ENCODE data around the gene FBXO24. TPM values are rescaled to one million over a fixed set of nuclear protein-coding genes. Genes with fewer than 3 reads are reported as not detected.
"Not testable (repeated sequence)": the region's sequence is repeated elsewhere in the genome, so short reads cannot be mapped to it uniquely, and the experiment has no call there.

FBXO24 gene
- polyA plus RNA-seq, 1 donor, result 2.6 TPM

DNA sequence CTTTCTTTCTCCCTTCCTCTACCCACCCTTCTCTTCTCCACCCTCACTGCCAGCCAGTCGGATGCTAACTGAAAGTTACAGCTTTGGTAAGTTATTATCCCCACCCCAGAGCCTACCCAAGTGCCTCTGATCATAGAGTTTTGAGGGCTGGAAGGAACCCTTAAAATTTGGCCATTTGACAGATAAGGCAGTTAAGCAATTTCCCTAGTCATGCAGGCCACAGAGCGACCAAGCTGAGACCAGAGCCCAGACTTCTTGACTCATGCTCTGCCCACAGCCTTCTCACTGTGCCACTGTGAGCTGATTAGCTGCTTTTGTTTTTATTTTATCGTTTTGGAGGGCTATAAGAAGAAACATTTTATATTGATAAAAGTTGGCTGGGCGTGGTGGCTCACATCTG is 29.6 kb upstream of the FBXO24 start:
- DNase-seq, result no peak

DNA sequence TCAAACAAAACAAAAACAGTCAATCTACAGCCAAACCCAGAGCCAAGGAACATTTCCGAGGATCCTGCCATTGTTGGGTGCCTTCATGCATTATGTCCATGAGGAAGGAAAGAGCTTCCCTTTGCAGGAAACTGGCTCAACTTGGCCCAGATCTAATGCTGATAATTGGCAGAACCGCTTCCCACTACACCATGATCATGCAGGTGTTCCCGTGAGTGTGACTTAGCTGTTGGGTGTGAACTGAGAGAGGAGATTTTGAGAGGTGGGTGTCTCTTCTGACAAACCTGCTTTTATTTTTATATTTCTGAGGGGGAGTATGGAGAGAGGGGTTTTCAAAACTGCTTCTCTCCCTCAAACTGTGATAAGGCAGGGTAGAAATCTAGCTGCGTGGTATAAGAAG is 27.0 kb upstream of the FBXO24 start:
- DNase-seq, result no peak

DNA sequence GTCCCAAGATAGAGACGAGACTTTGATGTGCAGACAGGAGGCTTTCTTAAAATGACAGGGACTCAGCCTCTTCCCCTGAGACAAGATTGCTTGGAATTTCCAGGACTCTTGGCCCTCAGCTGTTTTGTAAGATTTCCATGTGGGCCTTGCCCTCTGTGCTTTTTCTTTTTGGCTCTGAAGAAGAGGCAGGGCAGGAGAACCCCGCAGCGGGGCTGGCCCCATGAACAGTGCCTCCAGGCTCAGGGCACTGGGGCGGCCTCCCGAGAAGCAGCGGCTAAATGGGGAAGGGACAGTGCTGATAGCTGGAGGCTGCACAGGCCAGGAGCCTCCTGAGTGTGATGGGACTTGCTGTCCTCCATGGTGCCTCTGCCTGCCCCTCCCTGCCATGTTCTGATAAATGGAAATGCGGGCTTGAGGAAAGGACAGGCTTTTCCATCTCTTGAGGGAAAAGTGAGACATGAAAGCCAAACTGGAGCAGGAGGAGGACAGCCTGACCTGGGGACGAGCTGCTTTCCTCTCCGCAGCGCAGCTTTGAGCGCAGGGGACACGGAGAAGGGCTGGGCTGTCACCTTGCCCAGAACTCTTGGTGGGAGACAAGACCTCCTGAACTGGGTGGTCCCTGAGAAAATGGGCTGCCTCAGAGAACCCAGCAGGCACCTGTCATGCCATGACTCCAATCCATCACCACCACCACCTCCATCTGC is 24.5 kb upstream of the FBXO24 start:
- no peak for DNase-seq

DNA sequence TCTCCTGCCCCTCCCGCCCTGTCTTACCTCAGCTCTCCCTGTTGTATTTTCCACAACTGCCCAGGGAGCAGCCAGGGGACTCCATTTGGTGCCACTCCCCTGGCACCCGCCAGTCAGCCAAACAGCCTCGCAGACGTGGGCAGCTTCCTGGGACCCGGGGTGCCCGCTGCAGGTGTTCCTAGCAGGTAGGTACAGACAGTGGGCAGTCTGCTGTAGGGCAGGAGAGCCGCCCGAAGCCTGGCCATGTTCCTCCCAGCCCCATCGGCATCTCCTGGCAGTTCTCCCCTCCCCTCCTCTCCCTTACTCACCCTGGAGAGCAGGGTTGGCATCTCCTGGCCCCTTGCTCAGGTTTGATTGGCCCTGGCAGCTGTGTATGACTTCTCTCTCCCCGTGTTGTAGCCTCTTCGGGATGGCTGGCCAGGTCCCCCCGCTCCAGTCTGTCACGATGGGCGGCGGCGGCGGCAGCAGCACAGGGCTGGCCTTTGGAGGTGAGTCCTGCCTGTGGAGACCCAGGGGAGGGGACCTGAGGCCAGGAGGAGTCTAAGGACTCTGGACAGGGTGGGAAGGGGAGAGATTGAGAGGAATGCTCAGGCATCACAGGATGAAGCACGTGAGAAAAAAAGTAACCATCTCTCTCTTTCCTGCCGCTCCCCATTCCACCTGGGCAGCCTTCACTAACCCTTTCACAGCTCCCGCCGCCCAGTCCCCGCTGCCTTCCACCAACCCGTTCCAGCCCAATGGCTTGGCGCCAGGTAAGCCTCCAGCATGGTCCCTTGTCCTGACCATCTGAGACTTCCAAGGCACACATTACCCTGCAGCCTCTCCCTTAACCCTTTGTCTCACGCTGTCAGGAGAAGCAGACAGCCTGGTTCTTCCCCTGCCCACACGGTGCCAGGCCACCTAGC is 23.7 kb upstream of the FBXO24 start:
- no peak for DNase-seq

DNA sequence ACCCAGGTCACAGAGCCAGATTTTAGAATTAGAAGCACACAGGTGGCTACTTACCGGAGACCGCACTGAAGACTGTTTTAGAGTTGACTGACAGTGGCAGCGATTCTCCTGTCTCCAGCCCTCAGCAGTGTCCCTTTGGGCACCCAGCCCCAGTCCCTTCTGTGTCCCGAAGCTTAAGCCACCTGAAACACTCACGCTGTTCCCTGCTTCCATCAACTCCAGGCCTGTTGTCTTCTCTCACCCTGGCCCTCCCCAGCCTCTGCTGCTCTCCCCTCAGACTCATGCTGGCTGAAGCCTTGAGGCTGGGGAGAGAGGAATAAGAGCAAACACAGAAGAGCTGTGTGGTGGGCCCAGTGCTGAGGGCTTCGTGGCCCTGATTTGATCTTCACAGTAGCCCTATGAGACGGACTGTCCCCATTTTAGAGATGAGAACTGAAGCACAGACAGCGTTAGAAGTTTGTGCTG is 23.0 kb upstream of the FBXO24 start:
- no peak for DNase-seq

DNA sequence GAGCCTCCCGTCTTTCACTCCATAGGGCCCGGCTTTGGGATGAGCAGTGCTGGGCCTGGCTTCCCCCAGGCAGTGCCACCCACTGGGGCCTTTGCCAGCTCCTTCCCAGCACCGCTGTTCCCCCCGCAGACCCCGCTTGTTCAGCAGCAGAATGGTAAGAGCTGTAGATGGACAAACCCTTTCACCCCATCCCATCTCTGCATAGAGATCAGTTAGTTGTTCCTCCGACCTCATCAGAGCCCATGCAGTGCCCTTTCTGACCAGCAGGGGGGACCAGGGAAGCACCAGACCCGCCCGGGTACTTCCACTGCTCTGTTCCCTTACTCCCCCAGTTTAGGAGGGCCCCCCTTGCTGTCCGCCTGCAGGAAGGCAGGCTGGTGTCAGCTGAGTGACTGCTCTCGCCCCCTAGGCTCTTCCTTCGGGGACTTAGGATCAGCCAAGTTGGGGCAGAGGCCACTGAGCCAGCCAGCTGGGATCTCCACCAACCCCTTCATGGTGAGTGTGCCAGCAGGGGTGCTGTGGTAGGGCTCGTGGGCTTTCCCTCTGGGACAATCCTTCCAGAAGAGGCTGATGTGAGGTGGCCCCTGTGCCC is 22.2 kb upstream of the FBXO24 start:
- DNase-seq, result no peak

DNA sequence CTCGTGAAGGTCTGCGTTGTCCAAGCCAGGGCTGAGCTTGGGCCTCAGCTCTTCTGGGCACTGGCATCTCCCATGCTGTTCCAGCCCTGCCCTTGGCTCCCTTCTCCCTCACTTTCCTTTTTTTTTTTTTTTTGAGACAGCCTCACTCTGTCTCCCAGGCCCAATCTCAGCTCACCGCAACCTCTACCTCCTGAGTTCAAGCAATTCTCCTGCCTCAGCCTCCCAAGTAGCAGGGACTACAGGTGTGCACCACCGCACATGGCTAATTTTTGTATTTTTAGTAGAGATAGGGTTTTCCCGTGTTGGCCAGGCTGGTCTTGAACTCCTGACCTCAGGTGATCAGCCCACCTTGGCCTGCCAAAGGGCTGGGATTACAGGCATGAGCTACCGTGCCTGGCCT is 21.7 kb upstream of the FBXO24 start:
- DNase-seq, result not testable (repeated sequence)

DNA sequence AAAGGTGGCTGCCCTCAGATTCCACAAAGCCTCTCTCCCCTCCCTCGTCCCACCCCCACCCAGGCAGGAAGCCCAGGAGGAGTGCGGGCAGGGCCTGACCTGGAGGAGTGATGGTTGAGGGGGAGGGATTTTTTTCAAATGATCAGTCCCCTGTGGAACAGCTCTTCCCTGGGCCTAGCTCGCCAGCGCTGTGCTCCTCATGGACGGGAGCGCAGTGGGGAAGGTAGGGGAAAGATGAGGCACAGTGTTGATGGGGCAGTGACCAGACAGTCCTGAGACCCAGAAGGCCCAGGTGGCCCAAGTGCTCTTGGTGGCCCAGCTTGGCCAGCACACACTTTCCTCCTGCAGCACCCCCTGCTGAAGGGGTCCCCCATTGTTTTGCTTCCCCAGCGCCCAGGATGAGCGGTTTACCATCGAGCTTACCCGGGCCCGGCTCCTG is 21.0 kb upstream of the FBXO24 start:
- no peak for DNase-seq

DNA sequence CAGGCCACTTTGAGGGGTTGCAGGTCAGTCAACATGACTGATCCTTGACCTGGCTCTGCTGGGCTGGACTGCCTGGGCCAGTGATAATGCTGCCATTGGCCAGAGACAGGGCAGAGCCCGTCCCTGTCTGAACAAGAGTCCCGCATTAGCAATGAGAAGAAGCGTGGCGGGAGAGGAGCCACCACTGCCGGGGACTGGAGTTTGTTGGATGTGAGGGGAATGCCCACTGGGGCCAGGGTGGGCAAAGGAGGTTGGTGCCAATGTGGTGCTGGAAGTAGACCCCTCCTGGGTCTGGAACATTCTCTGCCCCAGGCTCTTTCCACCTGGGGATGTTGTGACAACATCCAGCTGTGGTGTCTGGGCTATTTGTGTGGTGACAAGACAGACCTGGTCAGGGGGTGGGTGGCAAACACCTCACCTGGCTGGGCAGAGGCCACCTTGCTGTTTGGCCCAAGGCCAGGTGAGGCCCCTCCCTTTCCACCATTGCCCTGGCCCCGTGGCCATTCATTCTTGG is 20.1 kb upstream of the FBXO24 start:
- DNase-seq, result no peak

DNA sequence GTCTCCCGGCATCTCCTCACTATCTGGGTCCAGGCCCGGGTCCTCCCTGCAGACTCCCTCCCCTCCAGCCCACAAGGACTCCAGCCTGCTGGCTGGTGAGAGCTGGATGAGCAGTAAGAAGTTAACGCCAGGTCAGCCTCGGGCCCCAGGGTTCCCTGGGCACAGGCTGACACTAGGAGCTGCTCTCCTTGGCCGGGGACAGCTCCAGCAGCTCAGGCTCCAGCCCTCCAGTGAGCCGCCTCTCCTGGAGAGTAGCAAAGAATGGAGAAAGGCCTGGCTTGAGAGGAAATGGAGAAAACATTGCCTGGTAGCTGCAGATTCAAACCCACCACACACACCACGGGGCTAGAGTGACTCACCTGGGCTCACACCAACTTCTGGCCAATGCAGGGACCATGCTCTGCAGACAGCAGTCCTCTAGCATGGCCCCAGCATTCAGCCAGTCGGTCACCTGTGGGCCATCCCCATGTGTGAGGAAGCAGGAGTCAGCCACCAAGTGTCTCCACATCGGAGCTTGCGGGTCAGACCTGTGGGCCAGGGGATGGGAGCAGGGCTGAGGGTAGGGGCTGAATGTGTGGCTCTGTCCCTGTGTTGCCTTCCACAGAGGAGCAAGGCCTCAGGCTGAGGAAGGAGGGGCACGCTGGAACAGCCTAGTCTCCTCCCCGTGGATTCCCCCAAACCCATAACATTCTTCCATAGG is 18.9 kb upstream of the FBXO24 start:
- no peak for DNase-seq

DNA sequence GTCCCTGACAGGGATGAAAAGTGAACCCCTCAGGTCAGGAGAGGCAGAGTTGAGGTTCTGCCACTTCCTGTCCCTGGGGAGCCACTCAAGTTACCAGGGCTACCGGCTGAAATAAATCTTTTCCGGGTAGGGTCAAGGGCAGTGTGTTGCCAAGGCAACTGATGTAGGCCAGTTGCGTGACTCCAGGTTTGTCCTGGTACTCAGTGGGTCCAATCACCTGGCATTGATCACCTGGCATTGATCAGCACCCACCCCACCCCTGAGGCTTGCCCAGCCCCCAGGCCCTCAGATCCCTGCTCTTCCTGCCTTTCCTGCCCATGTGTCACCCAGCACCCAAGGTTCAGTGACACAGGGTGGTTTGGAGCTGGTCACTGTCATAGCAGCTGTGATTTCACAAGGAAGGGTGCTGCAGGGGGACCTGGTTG is 18.4 kb upstream of the FBXO24 start:
- DNase-seq, result no peak

DNA sequence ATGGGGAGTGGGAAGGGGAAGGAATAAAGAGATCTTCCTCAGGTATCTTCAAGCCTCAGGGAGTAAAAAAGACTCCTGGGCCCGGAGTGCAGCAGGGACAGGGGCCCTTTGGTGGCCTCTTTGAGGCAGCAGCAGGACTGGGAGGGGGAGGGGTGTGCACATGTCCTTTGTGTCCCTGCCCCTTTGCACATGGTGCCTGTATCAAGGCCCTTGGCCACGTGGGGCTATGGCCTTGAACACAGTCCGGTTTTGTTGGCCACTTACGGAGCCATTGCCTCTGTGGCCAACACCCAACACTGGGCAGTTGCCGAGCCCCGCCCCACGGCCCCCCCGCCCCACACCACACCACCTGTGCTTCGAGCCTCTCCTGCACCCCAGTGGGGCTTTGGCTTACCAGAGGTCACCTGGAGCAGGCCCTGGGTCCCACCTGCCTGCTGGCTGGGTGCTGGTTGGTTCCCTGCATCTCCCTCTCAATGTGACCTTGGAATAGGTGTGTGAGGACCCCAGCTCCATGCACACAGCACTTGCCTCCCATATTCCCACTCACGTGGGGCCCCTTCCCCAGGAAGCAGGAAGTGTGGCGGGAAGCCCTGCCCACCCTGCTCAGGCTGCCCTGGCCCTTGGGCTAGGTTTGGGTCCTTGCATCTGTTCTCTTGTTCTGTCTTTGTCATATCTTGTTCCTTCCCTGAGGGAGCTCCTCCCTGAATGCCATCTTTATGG is 17.8 kb upstream of the FBXO24 start:
- DNase-seq, result no peak

DNA sequence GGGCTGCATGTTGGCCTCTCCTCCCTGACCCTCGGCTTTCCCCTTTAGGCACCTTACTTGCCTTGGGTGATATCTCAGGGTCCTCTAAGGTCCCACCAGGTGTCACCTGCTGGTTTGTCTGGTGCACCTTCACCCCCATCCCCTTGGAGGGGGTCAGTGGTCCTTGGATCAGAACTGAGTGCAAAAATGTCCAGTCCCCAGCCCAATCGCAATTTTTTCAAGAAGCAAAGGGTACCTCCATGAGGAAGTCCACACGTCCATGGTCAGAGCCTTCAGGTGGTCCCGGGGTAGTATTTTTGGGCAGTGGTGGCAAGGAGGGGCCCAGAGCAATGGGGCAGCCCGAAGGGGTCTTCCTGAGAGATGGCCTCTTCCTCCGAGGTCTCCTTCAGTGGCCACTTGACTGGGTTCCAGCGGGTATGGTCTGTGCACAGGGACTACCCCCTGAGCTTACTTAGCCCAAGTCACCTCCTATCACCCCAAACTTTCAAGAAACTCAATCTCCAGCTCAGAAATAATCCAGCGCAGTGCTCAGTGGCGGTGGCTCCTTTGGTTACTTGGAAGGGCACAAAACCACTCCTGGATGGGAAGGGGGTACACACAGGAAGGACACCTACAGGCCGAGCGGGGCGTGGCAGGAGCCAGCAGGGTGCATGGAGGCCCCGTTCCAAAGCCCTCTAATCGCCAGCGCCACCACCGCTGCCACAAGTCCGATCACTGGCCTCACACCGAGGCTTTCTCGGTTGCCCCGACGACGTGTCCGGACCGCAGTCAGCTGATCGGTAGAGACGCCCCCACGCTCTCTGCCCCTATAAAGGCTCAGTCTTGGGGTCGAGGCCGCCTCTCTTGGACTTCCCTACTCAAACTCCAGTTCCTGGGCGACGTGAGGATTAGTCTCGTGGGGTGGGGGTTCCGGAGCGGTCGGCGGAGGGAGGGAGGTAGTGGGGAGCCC is 17.0 kb upstream of the FBXO24 start:
- DNase-seq, result no peak

DNA sequence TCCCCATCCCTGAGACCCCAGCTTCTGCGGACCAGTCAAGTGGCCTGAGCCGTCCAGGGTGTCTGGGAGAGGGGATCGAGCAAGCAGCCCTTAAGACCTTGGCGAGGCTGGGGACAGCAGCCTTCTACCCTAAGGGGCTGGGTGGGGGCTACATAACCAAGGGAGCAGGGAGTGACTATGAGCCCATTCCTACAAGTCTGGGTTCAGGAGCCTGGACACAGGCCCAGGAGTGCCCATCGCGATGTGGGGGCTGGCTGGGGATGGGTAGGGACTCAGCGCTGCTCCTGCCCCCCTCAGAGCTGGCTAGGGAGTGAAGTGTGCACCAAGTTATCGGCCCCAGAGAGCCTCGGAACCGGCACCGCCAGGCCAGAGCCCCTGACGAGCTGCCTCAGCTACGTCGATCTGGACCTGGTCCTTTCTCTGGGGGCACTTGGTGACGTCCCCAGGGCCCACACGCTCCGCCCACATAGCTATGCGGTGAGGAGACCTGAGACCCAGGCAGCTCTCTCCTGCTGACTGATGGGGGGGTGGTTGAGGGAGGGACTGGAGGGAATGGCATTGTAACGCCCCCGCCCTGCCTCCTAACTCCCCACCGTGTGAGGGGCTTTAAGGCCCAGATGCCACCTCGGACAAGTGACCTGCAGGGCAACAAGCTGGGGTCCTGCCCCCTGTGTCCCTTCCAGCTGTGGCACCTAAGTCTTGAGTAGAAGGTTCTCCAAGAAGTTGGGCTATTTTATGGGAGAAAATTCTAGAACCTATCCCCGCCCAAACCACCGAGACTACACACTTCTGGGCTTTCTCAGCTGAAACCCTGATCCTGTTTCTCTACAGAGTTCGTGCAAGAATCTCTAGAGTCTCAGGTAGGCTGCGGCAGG is 14.9 kb upstream of the FBXO24 start:
- DNase-seq, result no peak

DNA sequence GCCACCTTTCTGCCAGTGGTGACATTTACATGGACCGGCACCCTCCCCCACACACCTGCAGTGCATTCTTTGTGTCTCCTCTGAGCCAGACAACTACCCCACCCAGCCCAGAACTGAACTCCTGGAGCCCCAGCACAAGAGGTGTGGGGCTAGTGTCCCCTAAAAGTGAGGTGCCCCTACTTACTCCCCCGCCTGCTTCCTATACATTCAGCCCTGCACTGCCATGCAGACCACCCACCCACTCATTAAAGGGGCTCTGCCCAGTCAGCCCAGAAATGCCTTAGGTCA is 14.4 kb upstream of the FBXO24 start:
- no peak for DNase-seq

DNA sequence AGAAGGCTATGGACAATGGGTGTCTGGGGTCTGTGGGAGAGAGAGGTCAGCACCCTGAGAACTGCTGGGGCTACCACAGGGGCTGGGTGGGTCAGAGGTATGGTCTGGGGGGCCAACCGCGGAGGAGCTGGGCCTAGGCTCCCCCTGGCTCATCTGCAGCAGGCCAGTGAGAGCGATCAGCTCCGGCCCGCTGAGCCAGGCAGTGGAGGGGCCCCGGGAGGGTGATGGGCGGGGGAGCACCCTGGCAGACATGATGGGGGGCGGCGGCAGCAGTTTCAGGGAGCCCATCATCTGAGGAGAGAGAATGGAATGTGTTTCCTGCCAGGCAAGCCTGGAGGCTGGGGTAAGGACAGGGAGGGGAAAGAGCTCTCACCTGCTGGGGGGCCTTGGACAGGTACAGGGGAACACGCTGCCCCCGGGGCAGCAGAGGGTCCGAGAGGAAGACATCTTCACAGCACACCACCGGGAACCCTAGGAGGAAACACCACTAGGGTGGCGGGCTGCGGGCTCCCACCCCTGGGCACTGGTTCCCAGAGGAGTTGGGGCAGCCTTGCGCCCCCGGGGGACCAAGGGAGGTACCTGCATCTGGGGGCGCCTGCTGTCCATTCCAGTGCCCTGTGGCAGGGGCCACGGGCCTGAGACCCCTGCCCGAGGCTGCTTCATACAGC is 13.7 kb upstream of the FBXO24 start:
- DNase-seq, result no peak

DNA sequence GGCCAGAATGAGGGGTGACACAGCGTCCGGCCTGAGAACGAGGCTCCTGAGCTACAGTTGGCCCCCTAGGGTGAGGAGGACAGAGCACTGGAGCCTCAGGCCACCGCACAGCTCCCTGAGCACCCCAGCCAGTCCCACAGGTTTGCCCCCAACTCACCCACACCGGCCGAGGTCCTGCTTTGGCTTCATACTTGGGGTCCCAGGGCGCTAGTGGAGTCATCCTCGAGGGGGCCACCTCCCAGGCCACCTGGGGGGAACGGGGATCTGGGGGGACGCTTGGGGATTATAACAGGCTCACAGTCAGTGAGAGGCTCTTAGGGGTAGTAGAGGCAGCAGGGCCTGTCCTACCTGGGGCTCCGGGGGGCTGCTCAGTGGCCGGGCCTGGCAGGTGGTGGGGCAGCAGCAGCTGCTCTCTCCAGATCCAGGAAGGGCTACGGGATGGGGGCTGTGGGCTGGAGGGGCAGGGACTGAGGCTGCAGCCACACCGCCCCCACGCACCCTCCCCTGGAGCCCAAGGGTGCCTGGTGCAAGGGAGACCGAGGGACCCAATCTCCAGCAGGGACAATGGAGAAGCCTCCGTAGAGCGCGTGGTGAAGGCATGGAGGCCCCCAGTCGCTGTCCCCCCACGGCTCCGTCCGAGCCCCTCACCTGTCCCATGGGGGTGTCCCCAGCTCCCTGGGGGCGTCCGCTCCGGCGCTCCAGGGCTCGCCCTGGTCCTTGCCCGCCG is 13.0 kb upstream of the FBXO24 start:
- DNase-seq, result no peak

Data from left kidney (tissue), 2 donors.